Ishikawa (cell line): Measurements from ENCODE around the gene PRDM16.

Source experiments
- EP300 ChIP-seq: IDR thresholded peaks from 2 replicates; pipeline ENCODE4 v1.6.1; 2012; ENCODE audit warnings: borderline replicate concordance
- TAF1 ChIP-seq: IDR thresholded peaks from 2 replicates; pipeline ENCODE4 v1.6.1; 2012; ENCODE audit warnings: low read depth, mild to moderate bottlenecking
- YY1 ChIP-seq: IDR thresholded peaks from 2 replicates; pipeline ENCODE4 v1.6.1; 2012; ENCODE audit warnings: low read depth
- TF ChIP-seq, protein P1 (sequence below): IDR thresholded peaks from 2 replicates; pipeline ENCODE4 v1.6.1; 2012
- TF ChIP-seq, protein P2 (sequence below): IDR thresholded peaks from 2 replicates; pipeline ENCODE4 v1.6.1; 2012

DNA sequence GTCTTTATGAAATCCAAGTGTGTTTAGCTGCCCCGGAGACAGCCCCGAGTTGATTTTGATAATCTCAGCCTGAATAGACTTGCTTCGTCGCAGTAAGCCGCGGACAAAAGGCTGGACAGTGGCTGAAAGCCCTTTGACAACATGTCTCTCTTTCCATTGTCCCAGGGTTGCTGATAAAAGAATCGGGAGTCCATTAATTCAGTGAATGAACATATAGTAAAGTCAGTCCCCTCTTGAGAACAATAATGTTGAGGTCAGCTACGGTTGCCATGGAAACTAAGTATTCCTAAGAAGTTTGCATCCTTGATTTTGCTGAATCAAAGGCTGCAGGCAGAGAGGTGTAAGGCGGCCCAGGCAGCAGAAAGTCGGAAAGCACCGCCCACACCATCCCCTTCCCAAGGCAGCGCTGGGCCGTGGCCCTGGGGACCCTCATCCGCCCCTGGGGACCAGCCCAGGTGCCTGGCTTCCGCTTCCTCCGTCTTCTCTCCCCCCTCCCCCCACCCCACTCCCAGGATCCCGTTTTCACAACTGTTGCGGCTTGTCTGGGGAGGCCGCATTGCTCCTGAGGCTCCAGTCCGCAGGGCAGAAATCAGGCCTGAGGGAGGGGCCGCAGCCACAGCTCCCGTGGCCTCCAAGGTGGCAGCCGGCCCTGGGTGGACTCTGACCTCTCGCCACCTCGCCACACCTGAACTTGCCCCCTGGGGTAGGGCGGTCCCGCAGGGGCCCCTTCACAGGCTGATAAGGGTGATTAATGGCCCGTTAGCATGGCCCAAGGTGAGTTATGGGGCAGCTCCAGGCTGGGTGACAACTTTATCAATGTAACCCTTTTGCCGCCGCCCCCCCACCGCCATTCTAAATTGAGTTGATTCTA is 180.9 kb downstream of the PRDM16 start:
- TF ChIP-seq, protein P1, sequence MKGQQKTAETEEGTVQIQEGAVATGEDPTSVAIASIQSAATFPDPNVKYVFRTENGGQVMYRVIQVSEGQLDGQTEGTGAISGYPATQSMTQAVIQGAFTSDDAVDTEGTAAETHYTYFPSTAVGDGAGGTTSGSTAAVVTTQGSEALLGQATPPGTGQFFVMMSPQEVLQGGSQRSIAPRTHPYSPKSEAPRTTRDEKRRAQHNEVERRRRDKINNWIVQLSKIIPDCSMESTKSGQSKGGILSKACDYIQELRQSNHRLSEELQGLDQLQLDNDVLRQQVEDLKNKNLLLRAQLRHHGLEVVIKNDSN, result no peak
- no peak for TF ChIP-seq YY1
- no peak for TF ChIP-seq EP300
- TF ChIP-seq, protein P2, sequence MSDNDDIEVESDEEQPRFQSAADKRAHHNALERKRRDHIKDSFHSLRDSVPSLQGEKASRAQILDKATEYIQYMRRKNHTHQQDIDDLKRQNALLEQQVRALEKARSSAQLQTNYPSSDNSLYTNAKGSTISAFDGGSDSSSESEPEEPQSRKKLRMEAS, result no peak
- no peak for TF ChIP-seq TAF1
